ENCODE measurements around the gene SCMH1. TPM values are rescaled to one million over a fixed set of nuclear protein-coding genes. Genes with fewer than 3 reads are reported as not detected.

The SCMH1 gene
- total RNA-seq, 4 donors from 2014 or later = 30.6 to 72.9 (median 36.3) TPM

DNA sequence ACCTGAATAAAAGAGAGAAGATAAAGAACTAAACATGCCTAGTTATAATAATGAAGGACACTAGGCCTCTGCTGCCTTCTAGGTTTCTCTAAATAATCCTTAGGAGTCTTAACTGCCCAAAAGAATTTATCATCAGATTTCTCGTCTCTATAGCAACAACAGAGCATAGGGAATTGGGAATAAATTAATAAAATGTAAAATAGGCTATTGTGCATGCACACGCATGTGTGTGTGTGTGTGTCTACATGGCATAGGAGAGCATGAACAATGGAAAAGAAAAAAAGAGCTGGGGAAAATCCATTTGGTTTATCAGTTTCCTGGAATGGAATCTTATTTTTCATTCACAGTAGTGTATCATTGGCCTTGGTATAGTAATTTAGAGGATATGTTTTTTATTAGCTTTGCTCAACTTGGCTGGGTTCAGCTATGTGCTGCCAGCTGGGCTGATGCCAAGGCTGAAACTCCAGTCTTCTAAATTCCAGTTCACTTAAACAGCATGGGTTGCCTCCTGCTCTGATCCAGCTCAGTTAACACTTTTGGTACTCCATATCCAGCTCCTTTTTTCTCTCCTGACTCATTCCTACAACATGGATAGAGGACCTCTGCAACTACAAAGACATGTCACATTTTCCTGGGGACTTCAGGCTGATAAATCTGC, 140.0 kb downstream of the SCMH1 start:
- WGBS, 2 donors = 18 to 29% methylated on average over 2 of the region's 2 CpGs
- DNase-seq (ENCODE audit: low spot score in 2 of 2) = peak; percentile 77 to 84
- TF ChIP-seq EP300 (IDR thresholded peaks at IDR 0.05) (peak in 1 of 2 donors; percentile 83), POLR2A (IDR thresholded peaks at IDR 0.05) (no peak)
- TF ChIP-seq, protein P1, sequence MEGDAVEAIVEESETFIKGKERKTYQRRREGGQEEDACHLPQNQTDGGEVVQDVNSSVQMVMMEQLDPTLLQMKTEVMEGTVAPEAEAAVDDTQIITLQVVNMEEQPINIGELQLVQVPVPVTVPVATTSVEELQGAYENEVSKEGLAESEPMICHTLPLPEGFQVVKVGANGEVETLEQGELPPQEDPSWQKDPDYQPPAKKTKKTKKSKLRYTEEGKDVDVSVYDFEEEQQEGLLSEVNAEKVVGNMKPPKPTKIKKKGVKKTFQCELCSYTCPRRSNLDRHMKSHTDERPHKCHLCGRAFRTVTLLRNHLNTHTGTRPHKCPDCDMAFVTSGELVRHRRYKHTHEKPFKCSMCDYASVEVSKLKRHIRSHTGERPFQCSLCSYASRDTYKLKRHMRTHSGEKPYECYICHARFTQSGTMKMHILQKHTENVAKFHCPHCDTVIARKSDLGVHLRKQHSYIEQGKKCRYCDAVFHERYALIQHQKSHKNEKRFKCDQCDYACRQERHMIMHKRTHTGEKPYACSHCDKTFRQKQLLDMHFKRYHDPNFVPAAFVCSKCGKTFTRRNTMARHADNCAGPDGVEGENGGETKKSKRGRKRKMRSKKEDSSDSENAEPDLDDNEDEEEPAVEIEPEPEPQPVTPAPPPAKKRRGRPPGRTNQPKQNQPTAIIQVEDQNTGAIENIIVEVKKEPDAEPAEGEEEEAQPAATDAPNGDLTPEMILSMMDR (IDR thresholded peaks at IDR 0.05) = no peak
- Histone ChIP-seq H3K27ac (peak overlapping the region; percentile 10 to 76 (median 58)), H3K9me3 (no peaks in the 10 kb centered on the region), H3K27me3 (no peaks in the 10 kb centered on the region), H3K36me3 (no peaks in the 10 kb centered on the region), H3K4me3 (no peak overlapping the region), H3K4me1 (peaks cover 0 to 50% (median 21%) of the 10 kb centered on the region in 4 donors)

DNA sequence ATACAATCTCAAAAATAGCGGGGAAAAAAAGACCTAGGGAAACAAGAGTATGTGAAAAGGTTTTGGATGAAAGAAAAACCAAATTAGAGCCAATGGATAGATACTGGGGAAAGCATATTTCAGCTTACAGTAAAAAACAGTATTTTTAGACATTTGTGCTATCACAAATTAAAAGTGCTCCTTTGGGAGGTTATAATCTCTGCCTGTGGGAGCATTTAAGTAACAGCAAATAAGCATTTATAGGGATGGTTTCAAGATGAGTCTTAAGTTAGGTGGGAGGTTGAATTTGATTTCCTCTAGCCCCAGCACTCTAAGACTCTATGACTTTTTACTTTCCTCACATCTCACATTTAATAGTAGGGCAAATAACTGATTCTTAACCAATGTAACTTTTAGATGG, 141.0 kb downstream of the SCMH1 start:
- WGBS, 2 donors = 72 to 81% methylated on average over 1 of the region's 1 CpG
- no peak overlapping the region for H3K4me3 ChIP-seq
- H3K27me3 ChIP-seq = no peaks in the 10 kb centered on the region
- TF ChIP-seq, protein P1 (IDR thresholded peaks at IDR 0.05) = no peak
- TF ChIP-seq POLR2A (IDR thresholded peaks at IDR 0.05) (no peak), EP300 (IDR thresholded peaks at IDR 0.05) (no peak)
- H3K4me1 ChIP-seq = peaks cover 0 to 60% (median 23%) of the 10 kb centered on the region in 4 donors
- DNase-seq (ENCODE audit: low spot score in 2 of 2) = no peak
- no peaks in the 10 kb centered on the region for H3K36me3 ChIP-seq
- peak overlapping the region in 2 of 4 donors; percentile 61 to 76 for H3K27ac ChIP-seq
- no peaks in the 10 kb centered on the region for H3K9me3 ChIP-seq

- no peak overlapping the region for H3K4me3 ChIP-seq
- H3K36me3 ChIP-seq = no peaks in the 10 kb centered on the region
- H3K4me1 ChIP-seq = peaks cover 0 to 61% (median 23%) of the 10 kb centered on the region in 4 donors
- 93 to 95% methylated on average over 4 of the region's 4 CpGs for WGBS, 2 donors
- no peak overlapping the region for H3K27ac ChIP-seq
- TF ChIP-seq, protein P1 (IDR thresholded peaks at IDR 0.05) = no peak
- no peak for TF ChIP-seq POLR2A (IDR thresholded peaks at IDR 0.05)
- no peak for TF ChIP-seq EP300 (IDR thresholded peaks at IDR 0.05)
- H3K9me3 ChIP-seq = no peaks in the 10 kb centered on the region
- DNase-seq (ENCODE audit: low spot score in 2 of 2) = no peak
- H3K27me3 ChIP-seq = no peaks in the 10 kb centered on the region
Observed at GRCh38 chr1:41100170-41100569, 141.9 kb downstream of the SCMH1 start.

GRCh38 chr1:41098730-41099460, 143.2 kb downstream of the SCMH1 start:
- Histone ChIP-seq H3K4me1 (peaks cover 0 to 55% (median 23%) of the 10 kb centered on the region in 4 donors), H3K27ac (no peak overlapping the region), H3K36me3 (no peaks in the 10 kb centered on the region), H3K4me3 (no peak overlapping the region), H3K27me3 (no peaks in the 10 kb centered on the region), H3K9me3 (no peaks in the 10 kb centered on the region)
- WGBS, 2 donors = 84 to 89% methylated on average over 5 of the region's 5 CpGs
- no peak for DNase-seq (ENCODE audit: low spot score in 2 of 2)
- no peak for TF ChIP-seq POLR2A (IDR thresholded peaks at IDR 0.05)
- no peak for TF ChIP-seq EP300 (IDR thresholded peaks at IDR 0.05)
- TF ChIP-seq, protein P1 (IDR thresholded peaks at IDR 0.05) = no peak

- DNase-seq (ENCODE audit: low spot score in 2 of 2) = no peak
- no peaks in the 10 kb centered on the region for H3K36me3 ChIP-seq
- H3K27ac ChIP-seq = peak overlapping the region in 1 of 4 donors; percentile 20
- peaks cover 0 to 37% (median 10%) of the 10 kb centered on the region in 4 donors for H3K4me1 ChIP-seq
- no peak for TF ChIP-seq POLR2A (IDR thresholded peaks at IDR 0.05)
- no peak for TF ChIP-seq EP300 (IDR thresholded peaks at IDR 0.05)
- TF ChIP-seq, protein P1 (IDR thresholded peaks at IDR 0.05) = no peak
- 23 to 35% methylated on average over 4 of the region's 4 CpGs for whole genome bisulfite sequencing, 2 donors
- no peaks in the 10 kb centered on the region for H3K27me3 ChIP-seq
- no peak overlapping the region for H3K4me3 ChIP-seq
- no peaks in the 10 kb centered on the region for H3K9me3 ChIP-seq
Observed at GRCh38 chr1:41097105-41097504, 145.0 kb downstream of the SCMH1 start.

Data from tibial nerve (tissue), 4 donors.